ENCODE measurements around the gene KCTD1.

- no peak for TF ChIP-seq ZNF274 (IDR thresholded peaks at IDR 0.05; ENCODE audit: low read depth, low read length)
- no peak for TF ChIP-seq YY1 (IDR thresholded peaks at IDR 0.05; ENCODE audit: insufficient read depth, insufficient read length)
- no peak for TF ChIP-seq SUZ12 (IDR thresholded peaks at IDR 0.05; ENCODE audit: extremely low read depth, insufficient read depth, insufficient read length)
These were observed 141.4 kb downstream of the KCTD1 start for GRCh38 chr18:26406854-26407517.
